Duodenal mucosa (tissue), 2 donors: Measurements from ENCODE around the gene TKFC.
A peak's percentile ranks its signal among the peaks of the same experiment; 100 is the strongest.

Experiments used
- H3K27ac ChIP-seq: one replicate; pipeline ENCODE4 v1.7.0; 2013; ENCODE audit warnings: low read depth, low read length
- H3K27me3 ChIP-seq, 2 donors: one replicate each; pipeline ENCODE4 v1.7.0; 2013; ENCODE audit warnings: low read length in 2 of 2, control low read depth in 1 of 2; ENCODE audit not compliant: insufficient read depth in 2 of 2, control insufficient read depth in 1 of 2
- H3K36me3 ChIP-seq, 2 donors: one replicate each; pipeline ENCODE4 v1.7.0; 2013; ENCODE audit warnings: low read length in 2 of 2, control low read depth in 1 of 2; ENCODE audit not compliant: insufficient read depth in 2 of 2, control insufficient read depth in 1 of 2
- H3K4me1 ChIP-seq, 2 donors: one replicate each; pipeline ENCODE4 v1.7.0; 2013; ENCODE audit warnings: low read length in 2 of 2, control low read depth in 1 of 2; ENCODE audit not compliant: insufficient read depth in 2 of 2, control insufficient read depth in 1 of 2
- H3K4me3 ChIP-seq, 2 donors: one replicate each; pipeline ENCODE4 v1.7.0; 2013; ENCODE audit warnings: low read length in 2 of 2, low read depth in 1 of 2
- H3K9ac ChIP-seq, 2 donors: one replicate each; pipeline ENCODE4 v1.7.0; 2013; ENCODE audit warnings: low read length in 2 of 2, low read depth in 1 of 2
- H3K9me3 ChIP-seq, 2 donors: one replicate each; pipeline ENCODE4 v1.7.0; 2013; ENCODE audit warnings: low read length in 2 of 2, control low read depth in 1 of 2; ENCODE audit not compliant: control insufficient read depth in 1 of 2

The TKFC gene

GRCh38 chr11:61310749-61311148 is 22.3 kb upstream of the TKFC start:
- no peaks in the 10 kb centered on the region for H3K4me1 ChIP-seq
- no peak overlapping the region for H3K9ac ChIP-seq
- no peak overlapping the region for H3K27ac ChIP-seq
- peaks cover 77 to 96% of the 10 kb centered on the region in 2 donors for H3K36me3 ChIP-seq
- no peaks in the 10 kb centered on the region for H3K9me3 ChIP-seq
- H3K27me3 ChIP-seq: no peaks in the 10 kb centered on the region
- no peak overlapping the region for H3K4me3 ChIP-seq

DNA sequence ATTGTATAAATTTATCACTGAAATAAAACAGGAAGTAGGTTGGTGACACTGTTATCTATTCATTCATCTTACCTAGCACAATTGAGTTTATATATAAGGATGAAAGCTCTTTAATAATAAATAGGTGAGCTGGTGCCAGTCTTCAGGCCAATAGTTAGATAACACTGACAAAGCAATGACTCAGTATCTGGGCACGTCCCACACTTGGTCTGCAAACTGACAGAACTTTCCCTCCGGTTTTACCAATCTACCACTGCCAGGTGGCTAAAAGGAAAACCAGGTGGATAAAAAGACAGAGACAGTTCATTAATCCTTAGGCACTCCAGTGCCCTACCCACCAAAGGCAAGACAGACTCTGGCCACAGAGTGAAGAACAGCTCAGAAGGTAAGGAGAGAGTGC is 17.8 kb upstream of the TKFC start:
- peaks cover 62 to 88% of the 10 kb centered on the region in 2 donors for H3K36me3 ChIP-seq
- no peak overlapping the region for H3K4me3 ChIP-seq
- no peak overlapping the region for H3K27ac ChIP-seq

DNA sequence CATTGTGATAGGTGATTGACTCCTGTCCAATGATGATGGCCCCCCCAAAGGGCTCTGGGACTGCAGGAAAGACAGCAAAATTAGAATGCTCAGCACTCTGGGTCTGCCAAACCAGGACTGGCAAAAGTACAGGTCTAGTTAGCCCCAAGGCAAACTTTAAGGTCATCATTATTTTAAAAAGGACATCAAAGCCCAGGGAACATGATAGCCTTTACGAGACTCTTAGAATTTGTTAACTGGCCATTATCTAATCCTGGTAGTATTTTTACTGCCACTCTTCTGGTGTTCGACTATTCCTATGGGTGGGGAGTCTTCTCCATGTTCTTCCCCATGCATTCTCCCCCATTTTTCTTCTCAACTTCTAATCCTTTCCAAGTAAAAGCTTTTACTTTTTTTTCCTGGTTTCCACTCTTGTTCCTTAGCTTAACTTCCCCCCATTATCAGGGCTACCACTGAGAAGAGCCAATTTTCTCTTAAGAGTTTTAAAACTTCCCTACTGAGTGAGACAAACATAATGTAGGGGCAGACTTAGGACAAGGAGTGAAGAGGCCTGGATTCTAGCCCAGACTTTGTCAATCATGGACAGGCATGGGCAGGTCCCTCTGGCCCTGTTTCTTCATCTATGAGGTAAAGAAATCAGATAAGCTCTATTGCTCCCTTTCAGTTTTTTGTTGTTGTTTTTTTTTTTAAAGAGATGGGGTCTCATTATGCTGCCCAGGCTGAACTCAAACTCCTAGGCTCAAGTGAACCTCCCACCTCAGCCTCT is 7.2 kb upstream of the TKFC start:
- H3K36me3 ChIP-seq: peaks cover 62 to 86% of the 10 kb centered on the region in 2 donors
- H3K27me3 ChIP-seq: no peaks in the 10 kb centered on the region
- H3K4me3 ChIP-seq: no peak overlapping the region
- no peak overlapping the region for H3K9ac ChIP-seq
- no peaks in the 10 kb centered on the region for H3K9me3 ChIP-seq
- no peak overlapping the region for H3K27ac ChIP-seq
- peaks cover under 1% of the 10 kb centered on the region in 2 donors for H3K4me1 ChIP-seq

More for the DNA sequence above, 17.8 kb upstream of the TKFC start:
- Histone ChIP-seq H3K27me3 (no peaks in the 10 kb centered on the region), H3K4me1 (no peaks in the 10 kb centered on the region), H3K9me3 (no peaks in the 10 kb centered on the region), H3K9ac (no peak overlapping the region)

DNA sequence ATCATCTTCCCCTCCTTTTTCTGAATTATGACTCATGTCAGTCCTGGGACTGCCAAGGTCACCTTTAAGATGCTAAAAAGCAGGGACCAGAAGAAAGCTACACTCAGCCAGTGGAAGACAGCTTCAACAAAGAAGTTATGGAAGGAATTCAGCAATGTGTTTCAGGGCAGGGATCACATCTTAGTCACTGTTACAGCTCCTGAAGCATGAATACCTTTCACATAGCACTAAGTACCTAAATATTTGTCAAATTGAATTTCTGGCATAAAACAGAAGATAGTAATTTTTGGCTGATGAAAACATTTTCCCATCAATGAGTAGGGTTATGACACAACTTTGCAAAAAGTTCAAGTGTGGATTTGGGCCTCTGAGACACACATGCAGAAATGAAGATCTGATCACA is 5.4 kb upstream of the TKFC start:
- Histone ChIP-seq H3K9me3 (no peaks in the 10 kb centered on the region), H3K4me3 (no peak overlapping the region), H3K27ac (no peak overlapping the region), H3K27me3 (no peaks in the 10 kb centered on the region), H3K9ac (no peak overlapping the region), H3K4me1 (peaks cover 15 to 17% of the 10 kb centered on the region in 2 donors), H3K36me3 (peaks cover 48 to 68% of the 10 kb centered on the region in 2 donors)

DNA sequence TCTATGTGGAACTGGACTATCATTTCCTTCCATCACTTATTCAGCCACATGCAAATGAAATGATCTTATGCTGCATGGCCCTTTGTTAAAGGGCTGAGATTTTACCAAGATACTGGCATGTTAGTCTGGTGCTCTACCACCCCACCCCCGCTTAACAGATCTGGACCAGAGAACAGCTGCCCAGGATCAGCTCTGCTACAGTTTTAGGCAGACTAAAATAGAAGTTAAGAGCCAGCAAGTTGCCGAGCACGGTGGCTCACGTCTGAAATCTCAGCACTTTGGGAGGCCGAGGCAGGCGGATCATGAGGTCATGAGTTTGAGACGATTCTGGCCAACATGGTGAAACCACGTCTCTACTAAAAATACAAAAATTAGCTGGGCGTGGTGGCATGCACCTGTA is 4.7 kb upstream of the TKFC start:
- Histone ChIP-seq H3K4me3 (no peak overlapping the region), H3K9me3 (no peaks in the 10 kb centered on the region), H3K36me3 (peaks cover 43 to 61% of the 10 kb centered on the region in 2 donors), H3K27ac (no peak overlapping the region), H3K27me3 (no peaks in the 10 kb centered on the region), H3K4me1 (peaks cover 15 to 19% of the 10 kb centered on the region in 2 donors), H3K9ac (no peak overlapping the region)

DNA sequence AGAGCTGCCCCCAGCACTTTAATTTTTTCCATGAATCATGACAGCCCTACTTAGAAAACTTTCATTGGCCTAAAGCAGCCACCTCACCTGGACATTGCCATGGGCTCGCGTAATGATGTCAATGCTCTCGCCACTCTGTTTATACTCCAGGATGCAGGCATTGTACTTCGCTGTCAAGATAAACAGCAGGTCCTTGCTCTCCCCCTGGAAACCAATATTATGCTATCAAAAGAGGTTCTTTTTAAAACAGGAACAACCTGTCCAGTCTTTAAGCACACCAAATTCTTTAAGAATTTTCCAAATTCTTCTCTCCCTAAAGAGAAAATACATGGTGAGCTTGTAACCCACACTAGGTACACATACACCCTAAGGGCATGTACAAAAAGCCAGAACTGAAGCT is 3.2 kb upstream of the TKFC start:
- Histone ChIP-seq H3K4me1 (peaks cover 28 to 31% of the 10 kb centered on the region in 2 donors), H3K27me3 (no peaks in the 10 kb centered on the region), H3K4me3 (no peak overlapping the region), H3K9me3 (no peaks in the 10 kb centered on the region), H3K9ac (no peak overlapping the region), H3K36me3 (peaks cover 32 to 50% of the 10 kb centered on the region in 2 donors), H3K27ac (no peak overlapping the region)

DNA sequence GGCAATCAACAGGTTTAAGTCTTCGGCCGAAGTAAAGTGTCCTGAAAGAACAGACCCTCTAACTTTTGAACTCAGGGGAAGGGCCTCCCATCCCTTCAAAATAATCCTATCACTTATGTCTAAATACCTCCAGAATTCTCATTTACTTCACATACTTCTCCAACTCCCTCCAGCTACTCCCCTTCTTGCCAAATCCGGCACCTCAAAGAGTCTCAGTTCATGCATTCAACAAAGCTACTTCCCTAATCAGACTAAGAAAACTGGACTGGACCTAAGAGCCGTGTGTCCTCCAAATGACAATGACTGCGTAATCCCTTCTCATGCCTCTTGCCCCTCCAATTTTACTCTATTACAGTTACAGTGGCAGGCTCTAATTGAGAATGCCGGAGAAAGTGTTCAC is 1.4 kb upstream of the TKFC start:
- Histone ChIP-seq H3K27me3 (no peaks in the 10 kb centered on the region), H3K9ac (peak overlapping the region; percentile 96 to 99), H3K27ac (no peak overlapping the region), H3K4me1 (peaks cover 38 to 43% of the 10 kb centered on the region in 2 donors), H3K36me3 (peaks cover 17 to 36% of the 10 kb centered on the region in 2 donors), H3K4me3 (peak overlapping the region; percentile 95 to 97), H3K9me3 (no peaks in the 10 kb centered on the region)

DNA sequence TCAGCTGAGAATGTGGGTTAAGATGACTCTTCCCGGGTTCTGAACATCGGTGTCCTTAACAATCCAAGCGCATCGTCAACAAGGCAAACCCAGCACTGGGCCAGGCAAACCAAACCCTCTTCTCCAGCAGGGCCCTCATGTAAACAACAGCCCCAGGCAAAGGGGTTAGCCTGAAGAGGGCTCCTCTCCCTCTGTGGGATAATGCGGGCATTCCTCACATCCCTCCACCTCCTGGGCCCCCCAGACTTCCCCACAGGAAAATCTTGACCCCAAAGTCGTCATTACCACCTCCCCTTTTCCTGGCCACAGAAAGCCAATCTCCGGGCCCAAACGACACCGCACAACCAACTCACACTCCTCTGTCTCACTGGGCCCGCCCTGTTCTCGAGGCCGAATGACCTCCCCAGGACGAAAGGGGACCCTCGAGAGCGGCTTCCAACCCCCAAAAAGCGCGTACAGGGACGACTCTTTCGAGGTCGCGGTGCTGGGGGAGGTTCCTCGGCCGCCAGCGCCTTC is 689 bp upstream of the TKFC start:
- Histone ChIP-seq H3K9me3 (no peaks in the 10 kb centered on the region), H3K27me3 (no peaks in the 10 kb centered on the region), H3K4me3 (peak overlapping the region; percentile 95 to 97), H3K9ac (peak overlapping the region; percentile 96 to 99), H3K27ac (peak overlapping the region; percentile 83), H3K4me1 (peaks cover 41 to 49% of the 10 kb centered on the region in 2 donors), H3K36me3 (peaks cover 14 to 36% of the 10 kb centered on the region in 2 donors)

GRCh38 chr11:61333550-61334433 is 764 bp downstream of the TKFC start:
- H3K27ac ChIP-seq: peak overlapping the region; percentile 83
- peaks cover 22 to 35% of the 10 kb centered on the region in 2 donors for H3K36me3 ChIP-seq
- H3K4me1 ChIP-seq: peaks cover 41 to 49% of the 10 kb centered on the region in 2 donors
- no peaks in the 10 kb centered on the region for H3K27me3 ChIP-seq
- no peaks in the 10 kb centered on the region for H3K9me3 ChIP-seq
- H3K4me3 ChIP-seq: peak overlapping the region; percentile 95 to 97
- peak overlapping the region; percentile 96 to 99 for H3K9ac ChIP-seq
